Measurements from ENCODE around the gene VIL1. TPM values are rescaled to one million over a fixed set of nuclear protein-coding genes. Genes with fewer than 3 reads are reported as not detected.

The VIL1 gene
- total and polyA plus RNA-seq, 9 of the 15 experiments (the other 6 are each of a cell fraction or from before 2014, with no cell fraction given): 0.51 to 2.7 (median 1.2) TPM

GRCh38 chr2:218482651-218483050 is 63.7 kb downstream of the VIL1 start (continued):
- TF ChIP-seq ARID4B (CRISPR knock-in tag; IDR thresholded peaks at IDR 0.05) (no peak), HDGF (IDR thresholded peaks at IDR 0.05) (no peak), ZBTB49 (CRISPR knock-in tag; IDR thresholded peaks at IDR 0.05; ENCODE audit: borderline replicate concordance) (no peak), TOE1 (IDR thresholded peaks at IDR 0.05; ENCODE audit: borderline replicate concordance) (no peak), TOE1 (CRISPR knock-in tag; IDR thresholded peaks at IDR 0.05; ENCODE audit: borderline replicate concordance, low read depth) (no peak), CREB3L1 (IDR thresholded peaks at IDR 0.05; ENCODE audit: borderline replicate concordance, low read depth) (no peak), IFI16 (CRISPR knock-in tag; IDR thresholded peaks at IDR 0.05) (no peak)

Data from K562 (cell line).